Osteoblast (primary cell): Measurements from ENCODE around the gene FLCN. TPM values are rescaled to one million over a fixed set of nuclear protein-coding genes. Genes with fewer than 3 reads are reported as not detected.

Experiments
- DNase-seq: peaks from one replicate; pipeline ENCODE4 v3.0.0; 2011; ENCODE audit warnings: low spot score, mixed read lengths; ENCODE audit not compliant: insufficient read length; ENCODE audit errors: missing footprints
- H2AFZ ChIP-seq: 2 replicates; pipeline ENCODE4 v1.6.0; 2011; ENCODE audit warnings: mild to moderate bottlenecking, low read length
- H3K27ac ChIP-seq: 2 replicates; pipeline ENCODE4 v1.5.1; 2011; ENCODE audit warnings: mild to moderate bottlenecking, low read depth, low read length, moderate library complexity
- H3K27me3 ChIP-seq: 2 replicates; pipeline ENCODE4 v1.6.0; 2012; ENCODE audit warnings: mild to moderate bottlenecking, control low read depth, inconsistent platforms, low read length, moderate library complexity; ENCODE audit not compliant: insufficient read depth
- H3K36me3 ChIP-seq: 2 replicates; pipeline ENCODE4 v1.5.1; 2011; ENCODE audit warnings: mild to moderate bottlenecking, low read length, control low read depth, moderate library complexity; ENCODE audit not compliant: insufficient read depth
- H3K4me1 ChIP-seq: 2 replicates; pipeline ENCODE4 v1.5.1; 2011; ENCODE audit warnings: mild to moderate bottlenecking, low read length, control low read depth, moderate library complexity; ENCODE audit not compliant: insufficient read depth
- H3K4me2 ChIP-seq: 2 replicates; pipeline ENCODE4 v1.6.0; 2011; ENCODE audit warnings: mild to moderate bottlenecking, low read length; ENCODE audit not compliant: insufficient read depth
- H3K4me3 ChIP-seq: fragments of 200-600 bp; sonication (generic); 3 replicates; pipeline ENCODE4 v1.5.1; 2012; ENCODE audit warnings: mild to moderate bottlenecking, low read length, inconsistent platforms; ENCODE audit not compliant: insufficient read depth
- H3K79me2 ChIP-seq: 2 replicates; pipeline ENCODE4 v1.6.0; 2012; ENCODE audit warnings: mild to moderate bottlenecking, low read length, control low read depth, inconsistent platforms; ENCODE audit not compliant: insufficient read depth
- H3K9me3 ChIP-seq: 2 replicates; pipeline ENCODE4 v1.5.1; 2011; ENCODE audit warnings: low read depth, low read length, control low read depth
- H4K20me1 ChIP-seq: 2 replicates; pipeline ENCODE4 v1.6.0; 2012; ENCODE audit warnings: mild to moderate bottlenecking, low read length, control low read depth; ENCODE audit not compliant: insufficient read depth
- CTCF ChIP-seq: IDR thresholded peaks from 2 replicates; pipeline ENCODE4 v1.5.1; 2011; ENCODE audit warnings: mild to moderate bottlenecking, low read depth, low read length, moderate library complexity; ENCODE audit errors: extremely low read depth
- total RNA-seq: library from RNA; depleted of rRNA; stranded (reverse); fragments of >200 nt; gene quantifications from 2 replicates; pipeline ENCODE4 v1.2.3, GENCODE V29; 2012

The FLCN gene
- total RNA-seq, 1 donor: 174 TPM

- DNase-seq: peak; percentile 78
- no peak for TF ChIP-seq CTCF
- Histone ChIP-seq H3K27ac (no peak overlapping the region), H4K20me1 (peaks cover 5% of the 10 kb centered on the region), H3K36me3 (peaks cover 7% of the 10 kb centered on the region), H3K4me3 (no peak overlapping the region), H3K79me2 (peaks cover 13% of the 10 kb centered on the region), H3K9me3 (no peaks in the 10 kb centered on the region), H3K4me1 (peaks cover 27% of the 10 kb centered on the region), H3K27me3 (no peaks in the 10 kb centered on the region), H3K4me2 (no peak overlapping the region), H2AFZ (no peak overlapping the region)
Measured at GRCh38 chr17:17203173-17203730, 33.7 kb downstream of the FLCN start.

- H3K9me3 ChIP-seq: no peaks in the 10 kb centered on the region
- H3K4me3 ChIP-seq: no peak overlapping the region
- TF ChIP-seq CTCF: no peak
- peaks cover 5% of the 10 kb centered on the region for H4K20me1 ChIP-seq
- H2AFZ ChIP-seq: no peak overlapping the region
- H3K27ac ChIP-seq: no peak overlapping the region
- peaks cover 7% of the 10 kb centered on the region for H3K36me3 ChIP-seq
- peak; percentile 64 for DNase-seq
- H3K4me1 ChIP-seq: peaks cover 24% of the 10 kb centered on the region
- H3K79me2 ChIP-seq: peaks cover 13% of the 10 kb centered on the region
- no peaks in the 10 kb centered on the region for H3K27me3 ChIP-seq
- no peak overlapping the region for H3K4me2 ChIP-seq
Measured at GRCh38 chr17:17201907-17202306, 35.1 kb downstream of the FLCN start.

GRCh38 chr17:17201271-17201670, 35.7 kb downstream of the FLCN start:
- peak; percentile 1 for DNase-seq
- Histone ChIP-seq H3K4me2 (no peak overlapping the region), H3K9me3 (no peaks in the 10 kb centered on the region), H3K4me1 (peaks cover 17% of the 10 kb centered on the region), H3K27ac (no peak overlapping the region), H3K79me2 (peaks cover 13% of the 10 kb centered on the region), H3K4me3 (no peak overlapping the region), H3K36me3 (peaks cover 7% of the 10 kb centered on the region), H3K27me3 (no peaks in the 10 kb centered on the region), H2AFZ (no peak overlapping the region), H4K20me1 (peaks cover 5% of the 10 kb centered on the region)
- TF ChIP-seq CTCF: no peak

GRCh38 chr17:17200831-17201230, 36.1 kb downstream of the FLCN start:
- peak; percentile 6 for DNase-seq
- H3K4me3 ChIP-seq: no peak overlapping the region
- H4K20me1 ChIP-seq: peaks cover 5% of the 10 kb centered on the region
- no peaks in the 10 kb centered on the region for H3K27me3 ChIP-seq
- no peak overlapping the region for H3K27ac ChIP-seq
- H3K9me3 ChIP-seq: no peaks in the 10 kb centered on the region
- TF ChIP-seq CTCF: no peak
- peaks cover 7% of the 10 kb centered on the region for H3K36me3 ChIP-seq
- no peak overlapping the region for H2AFZ ChIP-seq
- peaks cover 13% of the 10 kb centered on the region for H3K79me2 ChIP-seq
- peaks cover 14% of the 10 kb centered on the region for H3K4me1 ChIP-seq
- no peak overlapping the region for H3K4me2 ChIP-seq
